ENCODE data around the gene DCBLD1. TPM values are rescaled to one million over a fixed set of nuclear protein-coding genes. Genes with fewer than 3 reads are reported as not detected.

Gene DCBLD1
- polyA plus RNA-seq, 3 donors: 2.9 to 3.3 (median 3.1) TPM

DNA sequence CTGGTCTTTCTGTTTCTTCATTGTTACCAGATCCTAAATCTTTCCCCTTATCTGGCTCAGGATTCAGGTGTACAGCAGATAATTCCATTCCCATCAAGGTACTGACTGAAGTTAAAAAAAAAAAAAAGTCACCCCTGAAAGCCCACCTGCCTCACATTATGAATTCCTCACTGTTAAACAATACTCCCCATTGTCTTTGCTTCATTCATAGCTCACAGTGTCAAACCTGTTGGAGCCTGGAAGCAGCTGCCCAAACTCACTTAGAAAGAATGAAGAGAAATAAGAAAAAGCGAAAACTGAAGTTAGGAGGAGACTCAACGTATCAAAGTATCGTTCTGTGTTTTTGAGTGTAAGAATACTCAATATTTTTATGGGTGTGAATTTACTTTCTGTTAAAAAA lies 1.8 kb upstream of the DCBLD1 start:
- H3K27ac ChIP-seq (ENCODE audit: low read depth in 1 of 2, low read length in 2 of 2): no peak overlapping the region
- peaks cover 22 to 51% of the 10 kb centered on the region in 2 donors for H3K27me3 ChIP-seq (ENCODE audit: control insufficient read depth in 2 of 2, insufficient read depth in 2 of 2, low read length in 2 of 2)
- H3K4me2 ChIP-seq (replicated peaks; ENCODE audit: extremely low read depth, low read length, poor library complexity, severe bottlenecking): no peak overlapping the region
- H3K9me3 ChIP-seq (replicated peaks in 1 of 2; ENCODE audit: control insufficient read depth in 1 of 2, insufficient read depth in 1 of 2, low read length in 2 of 2): peaks cover 0 to 6% of the 10 kb centered on the region in 2 donors
- H3K79me2 ChIP-seq (ENCODE audit: insufficient read depth, low read length): no peaks in the 10 kb centered on the region
- no peaks in the 10 kb centered on the region for H3K36me3 ChIP-seq (replicated peaks in 1 of 2; ENCODE audit: control insufficient read depth in 1 of 2, insufficient read depth in 2 of 2, low read length in 2 of 2)
- H3K9ac ChIP-seq (ENCODE audit: insufficient read depth, low read length, poor library complexity, severe bottlenecking): no peak overlapping the region
- peaks cover 0 to 4% of the 10 kb centered on the region in 2 donors for H3K36me3 Mint-ChIP-seq
- TF ChIP-seq, protein P1, sequence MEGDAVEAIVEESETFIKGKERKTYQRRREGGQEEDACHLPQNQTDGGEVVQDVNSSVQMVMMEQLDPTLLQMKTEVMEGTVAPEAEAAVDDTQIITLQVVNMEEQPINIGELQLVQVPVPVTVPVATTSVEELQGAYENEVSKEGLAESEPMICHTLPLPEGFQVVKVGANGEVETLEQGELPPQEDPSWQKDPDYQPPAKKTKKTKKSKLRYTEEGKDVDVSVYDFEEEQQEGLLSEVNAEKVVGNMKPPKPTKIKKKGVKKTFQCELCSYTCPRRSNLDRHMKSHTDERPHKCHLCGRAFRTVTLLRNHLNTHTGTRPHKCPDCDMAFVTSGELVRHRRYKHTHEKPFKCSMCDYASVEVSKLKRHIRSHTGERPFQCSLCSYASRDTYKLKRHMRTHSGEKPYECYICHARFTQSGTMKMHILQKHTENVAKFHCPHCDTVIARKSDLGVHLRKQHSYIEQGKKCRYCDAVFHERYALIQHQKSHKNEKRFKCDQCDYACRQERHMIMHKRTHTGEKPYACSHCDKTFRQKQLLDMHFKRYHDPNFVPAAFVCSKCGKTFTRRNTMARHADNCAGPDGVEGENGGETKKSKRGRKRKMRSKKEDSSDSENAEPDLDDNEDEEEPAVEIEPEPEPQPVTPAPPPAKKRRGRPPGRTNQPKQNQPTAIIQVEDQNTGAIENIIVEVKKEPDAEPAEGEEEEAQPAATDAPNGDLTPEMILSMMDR (IDR thresholded peaks at IDR 0.05): no peak
- H2AFZ ChIP-seq (ENCODE audit: insufficient read depth, low read depth, low read length, poor library complexity, severe bottlenecking): no peak overlapping the region
- intact Hi-C loops (cut with micrococcal nuclease): loop anchor here (10.0 kb wide), 2 partner anchors 124 to 214 kb away; partner anchors contain the start of gene GOPC (in 1 of the 2)
- H3K27ac Mint-ChIP-seq: no peak overlapping the region
- H3K9me3 Mint-ChIP-seq: peaks cover 0 to 7% (median 0%) of the 10 kb centered on the region in 7 donors
- peak overlapping the region in 1 of 2 donors; percentile 55 for H3K4me3 Mint-ChIP-seq
- peaks cover 45 to 58% (median 53%) of the 10 kb centered on the region in 3 donors for H3K27me3 Mint-ChIP-seq (ENCODE audit: low read depth in 3 of 3)
- no peak overlapping the region for H3K4me3 ChIP-seq (replicated peaks in 1 of 3; ENCODE audit: low read depth in 2 of 3, low read length in 3 of 3)
- WGBS (ENCODE audit: insufficient coverage): no CpG with 5 or more reads among the region's 3 CpGs
- no peaks in the 10 kb centered on the region for H4K20me1 ChIP-seq (ENCODE audit: insufficient read depth, low read length)
- peaks cover 24% of the 10 kb centered on the region for H3K4me1 Mint-ChIP-seq
- DNase-seq: no peak
- peaks cover 16 to 26% of the 10 kb centered on the region in 2 donors for H3K4me1 ChIP-seq (ENCODE audit: control insufficient read depth in 1 of 2, insufficient read depth in 2 of 2, low read length in 2 of 2)

DNA sequence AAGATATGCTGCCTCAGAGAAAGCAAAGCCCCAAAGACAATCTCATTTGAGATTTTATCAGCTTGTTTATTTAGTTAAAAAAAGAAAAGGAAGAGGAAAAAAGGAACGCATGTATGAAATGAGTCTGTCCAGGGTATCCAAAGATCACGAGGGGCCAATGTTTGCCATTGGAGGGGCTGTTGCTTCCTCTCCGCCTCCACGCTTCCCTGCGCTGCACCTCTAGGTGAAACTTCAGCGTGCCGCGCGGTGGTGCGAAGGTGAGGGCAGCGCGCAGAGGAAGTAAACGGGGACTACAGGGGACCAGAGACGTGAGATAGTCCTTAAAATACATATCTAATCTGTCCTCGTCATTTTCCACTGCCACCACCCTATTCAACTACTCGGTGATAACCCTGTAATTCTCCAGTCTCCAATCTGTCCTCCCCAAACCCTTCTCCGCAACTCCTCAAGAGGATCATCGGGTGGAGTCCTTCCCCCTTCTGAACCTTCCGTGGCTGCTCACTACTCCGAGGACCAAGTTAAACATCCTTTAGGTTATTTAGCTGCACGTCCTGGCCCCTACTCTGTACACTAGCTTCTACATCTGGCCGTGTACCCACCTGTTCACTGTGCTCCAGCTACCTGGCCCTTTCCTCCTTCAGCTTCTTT lies 1.1 kb upstream of the DCBLD1 start:
- peaks cover 0 to 6% of the 10 kb centered on the region in 2 donors for H3K9me3 ChIP-seq (replicated peaks in 1 of 2; ENCODE audit: control insufficient read depth in 1 of 2, insufficient read depth in 1 of 2, low read length in 2 of 2)
- H3K4me3 ChIP-seq (replicated peaks in 1 of 3; ENCODE audit: low read depth in 2 of 3, low read length in 3 of 3): peak overlapping the region in 1 of 3 experiments; percentile 90
- peaks cover 22 to 56% of the 10 kb centered on the region in 2 donors for H3K27me3 ChIP-seq (ENCODE audit: control insufficient read depth in 2 of 2, insufficient read depth in 2 of 2, low read length in 2 of 2)
- H3K4me1 Mint-ChIP-seq: peaks cover 24% of the 10 kb centered on the region
- H2AFZ ChIP-seq (ENCODE audit: insufficient read depth, low read depth, low read length, poor library complexity, severe bottlenecking): peak overlapping the region; percentile 92
- intact Hi-C loops (cut with micrococcal nuclease): loop anchor here (10.0 kb wide), 2 partner anchors 123 to 213 kb away; partner anchors contain the start of gene GOPC (in 1 of the 2)
- TF ChIP-seq, protein P1 (IDR thresholded peaks at IDR 0.05): no peak
- H3K36me3 Mint-ChIP-seq: peaks cover 1 to 5% of the 10 kb centered on the region in 2 donors
- peaks cover 49 to 62% (median 50%) of the 10 kb centered on the region in 3 donors for H3K27me3 Mint-ChIP-seq (ENCODE audit: low read depth in 3 of 3)
- DNase-seq: peak in 1 of 3 donors; percentile 5
- H3K27ac Mint-ChIP-seq: peak overlapping the region in 1 of 7 donors; percentile 68
- 12% methylated on average over 22 of the region's 22 CpGs for WGBS (ENCODE audit: insufficient coverage)
- H4K20me1 ChIP-seq (ENCODE audit: insufficient read depth, low read length): no peaks in the 10 kb centered on the region
- H3K36me3 ChIP-seq (replicated peaks in 1 of 2; ENCODE audit: control insufficient read depth in 1 of 2, insufficient read depth in 2 of 2, low read length in 2 of 2): no peaks in the 10 kb centered on the region
- H3K9me3 Mint-ChIP-seq: peaks cover 0 to 7% (median 0%) of the 10 kb centered on the region in 7 donors
- no peak overlapping the region for H3K9ac ChIP-seq (ENCODE audit: insufficient read depth, low read length, poor library complexity, severe bottlenecking)
- H3K4me3 Mint-ChIP-seq: peak overlapping the region; percentile 83 to 93
- H3K79me2 ChIP-seq (ENCODE audit: insufficient read depth, low read length): no peaks in the 10 kb centered on the region
- H3K4me2 ChIP-seq (replicated peaks; ENCODE audit: extremely low read depth, low read length, poor library complexity, severe bottlenecking): peak overlapping the region; percentile 92
- H3K27ac ChIP-seq (ENCODE audit: low read depth in 1 of 2, low read length in 2 of 2): no peak overlapping the region
- H3K4me1 ChIP-seq (ENCODE audit: control insufficient read depth in 1 of 2, insufficient read depth in 2 of 2, low read length in 2 of 2): peaks cover 16 to 26% of the 10 kb centered on the region in 2 donors

All from CD14-positive monocyte (primary cell).